Glutamatergic neuron (in vitro differentiated cells): ENCODE results near the gene RFC5. TPM values are rescaled to one million over a fixed set of nuclear protein-coding genes. Genes with fewer than 3 reads are reported as not detected.
A peak's percentile ranks its signal among the peaks of the same experiment; 100 is the strongest.

Experiments used
- DNase-seq: peaks from one replicate; pipeline ENCODE4 v3.0.0; 2022
- H3K27ac Mint-ChIP-seq: one replicate; pipeline ENCODE4 v1.8.0; 2020; ENCODE audit warnings: mild to moderate bottlenecking, mixed read lengths, inconsistent platforms; ENCODE audit not compliant: unreplicated experiment
- H3K27me3 Mint-ChIP-seq: one replicate; pipeline ENCODE4 v1.8.0; 2020; ENCODE audit warnings: mild to moderate bottlenecking, moderate library complexity, mixed read lengths, inconsistent platforms; ENCODE audit not compliant: unreplicated experiment
- H3K36me3 Mint-ChIP-seq: one replicate; pipeline ENCODE4 v1.8.0; 2020; ENCODE audit warnings: mild to moderate bottlenecking, mixed read lengths, inconsistent platforms; ENCODE audit not compliant: unreplicated experiment
- H3K4me1 Mint-ChIP-seq: one replicate; pipeline ENCODE4 v1.8.0; 2020; ENCODE audit warnings: mild to moderate bottlenecking, low read depth, mixed read lengths, inconsistent platforms; ENCODE audit not compliant: unreplicated experiment
- H3K4me3 Mint-ChIP-seq: one replicate; pipeline ENCODE4 v1.8.0; 2020; ENCODE audit warnings: mild to moderate bottlenecking, mixed read lengths, inconsistent platforms; ENCODE audit not compliant: unreplicated experiment
- H3K9me3 Mint-ChIP-seq: one replicate; pipeline ENCODE4 v1.8.0; 2020; ENCODE audit warnings: mild to moderate bottlenecking, moderate library complexity, mixed read lengths, inconsistent platforms; ENCODE audit not compliant: unreplicated experiment
- total RNA-seq: library from RNA; stranded (reverse); fragmentation: NEBNext Ultra II Directional; extraction: Animal tissue kit (Norgen Biotek cat#: 25700); gene quantifications from one replicate; pipeline ENCODE4 v1.2.1, GENCODE V29; 2021; ENCODE audit not compliant: unreplicated experiment
- TF ChIP-seq, protein P1 (sequence below): fragments of 200-600 bp; sonication (generic); IDR thresholded peaks from one replicate; pipeline ENCODE4 v1.5.0; 2021; ENCODE audit not compliant: partially characterized antibody, unreplicated experiment

Gene RFC5
- total RNA-seq, 1 donor from 2014 or later, result 8.4 TPM

DNA sequence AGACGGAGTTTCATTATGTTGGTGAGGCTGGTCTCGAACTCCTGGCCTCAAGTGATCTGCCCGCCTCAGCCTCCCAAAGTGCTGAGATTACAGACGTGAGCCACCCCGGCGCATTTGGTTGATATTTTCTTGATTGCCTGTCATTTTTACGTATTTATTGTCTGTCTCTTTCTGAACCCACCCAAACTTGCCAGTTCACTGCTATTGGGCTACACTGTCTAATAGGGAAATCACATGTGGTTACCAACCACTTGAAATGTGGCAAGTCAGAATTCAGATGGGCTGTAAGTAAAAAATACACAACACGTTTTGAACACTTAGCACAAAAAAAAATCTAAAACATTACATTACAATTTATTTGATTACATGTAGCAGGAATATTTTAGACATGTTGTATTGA, 42.4 kb downstream of the RFC5 start:
- peaks cover 3% of the 10 kb centered on the region for H3K9me3 Mint-ChIP-seq
- H3K36me3 Mint-ChIP-seq, result no peaks in the 10 kb centered on the region
- no peak overlapping the region for H3K27ac Mint-ChIP-seq
- TF ChIP-seq, protein P1, sequence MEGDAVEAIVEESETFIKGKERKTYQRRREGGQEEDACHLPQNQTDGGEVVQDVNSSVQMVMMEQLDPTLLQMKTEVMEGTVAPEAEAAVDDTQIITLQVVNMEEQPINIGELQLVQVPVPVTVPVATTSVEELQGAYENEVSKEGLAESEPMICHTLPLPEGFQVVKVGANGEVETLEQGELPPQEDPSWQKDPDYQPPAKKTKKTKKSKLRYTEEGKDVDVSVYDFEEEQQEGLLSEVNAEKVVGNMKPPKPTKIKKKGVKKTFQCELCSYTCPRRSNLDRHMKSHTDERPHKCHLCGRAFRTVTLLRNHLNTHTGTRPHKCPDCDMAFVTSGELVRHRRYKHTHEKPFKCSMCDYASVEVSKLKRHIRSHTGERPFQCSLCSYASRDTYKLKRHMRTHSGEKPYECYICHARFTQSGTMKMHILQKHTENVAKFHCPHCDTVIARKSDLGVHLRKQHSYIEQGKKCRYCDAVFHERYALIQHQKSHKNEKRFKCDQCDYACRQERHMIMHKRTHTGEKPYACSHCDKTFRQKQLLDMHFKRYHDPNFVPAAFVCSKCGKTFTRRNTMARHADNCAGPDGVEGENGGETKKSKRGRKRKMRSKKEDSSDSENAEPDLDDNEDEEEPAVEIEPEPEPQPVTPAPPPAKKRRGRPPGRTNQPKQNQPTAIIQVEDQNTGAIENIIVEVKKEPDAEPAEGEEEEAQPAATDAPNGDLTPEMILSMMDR, result no peak
- peaks cover 12% of the 10 kb centered on the region for H3K4me1 Mint-ChIP-seq
- H3K27me3 Mint-ChIP-seq, result peaks cover 7% of the 10 kb centered on the region
- no peak overlapping the region for H3K4me3 Mint-ChIP-seq
- no peak for DNase-seq

DNA sequence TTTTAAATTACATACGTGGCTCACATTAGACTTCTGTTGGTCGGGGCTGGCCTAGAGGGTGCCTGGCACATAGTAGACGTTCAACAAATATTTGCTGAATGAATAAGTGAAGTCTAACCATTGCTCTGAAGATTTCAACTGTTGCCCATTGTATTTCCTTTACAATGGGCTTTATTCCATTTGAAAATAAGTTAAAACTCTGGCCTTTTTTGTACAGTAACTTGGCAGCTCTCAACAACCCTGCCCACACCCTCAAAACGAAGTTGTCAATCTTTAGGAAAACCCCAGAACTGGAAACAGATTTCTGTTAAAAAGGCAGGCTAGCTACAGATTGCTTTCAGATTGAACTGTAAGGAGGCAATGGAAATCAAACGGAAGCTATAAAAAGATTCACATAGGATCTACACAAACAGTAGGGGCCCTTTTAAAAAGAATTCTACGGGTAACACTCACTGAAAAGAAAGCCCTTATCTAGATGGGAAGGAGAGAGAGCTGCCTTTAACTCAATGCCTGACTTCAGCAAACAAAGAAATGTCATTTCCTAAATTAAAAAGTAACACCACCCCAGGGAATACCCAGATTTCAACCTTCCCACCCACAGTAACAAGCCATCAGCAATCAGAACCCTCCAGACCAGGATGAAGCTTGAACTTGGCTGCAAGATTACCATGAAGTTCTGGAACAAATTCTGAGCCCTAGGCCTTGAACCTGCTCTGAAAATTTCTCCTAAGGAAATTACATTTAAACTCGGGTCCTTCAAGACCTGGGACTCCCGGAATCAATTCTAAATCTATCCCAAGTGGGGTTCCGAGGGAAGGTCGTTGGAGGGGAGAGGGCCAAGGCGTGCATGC, 43.1 kb downstream of the RFC5 start:
- TF ChIP-seq, protein P1, result no peak

GRCh38 chr12:118060301-118061010, 44.0 kb downstream of the RFC5 start:
- TF ChIP-seq, protein P1, result no peak
- Mint-ChIP-seq H3K9me3 (peaks cover 3% of the 10 kb centered on the region), H3K36me3 (no peaks in the 10 kb centered on the region), H3K27ac (peak overlapping the region; percentile 76), H3K4me3 (peak overlapping the region; percentile 92), H3K27me3 (peaks cover 7% of the 10 kb centered on the region), H3K4me1 (peaks cover 12% of the 10 kb centered on the region)
- peak; percentile 50 for DNase-seq

More for the DNA sequence above, 43.1 kb downstream of the RFC5 start:
- Mint-ChIP-seq H3K27me3 (peaks cover 7% of the 10 kb centered on the region), H3K36me3 (no peaks in the 10 kb centered on the region), H3K27ac (peak overlapping the region; percentile 76), H3K9me3 (peaks cover 3% of the 10 kb centered on the region), H3K4me3 (peak overlapping the region; percentile 92), H3K4me1 (peaks cover 12% of the 10 kb centered on the region)
- DNase-seq, result no peak

DNA sequence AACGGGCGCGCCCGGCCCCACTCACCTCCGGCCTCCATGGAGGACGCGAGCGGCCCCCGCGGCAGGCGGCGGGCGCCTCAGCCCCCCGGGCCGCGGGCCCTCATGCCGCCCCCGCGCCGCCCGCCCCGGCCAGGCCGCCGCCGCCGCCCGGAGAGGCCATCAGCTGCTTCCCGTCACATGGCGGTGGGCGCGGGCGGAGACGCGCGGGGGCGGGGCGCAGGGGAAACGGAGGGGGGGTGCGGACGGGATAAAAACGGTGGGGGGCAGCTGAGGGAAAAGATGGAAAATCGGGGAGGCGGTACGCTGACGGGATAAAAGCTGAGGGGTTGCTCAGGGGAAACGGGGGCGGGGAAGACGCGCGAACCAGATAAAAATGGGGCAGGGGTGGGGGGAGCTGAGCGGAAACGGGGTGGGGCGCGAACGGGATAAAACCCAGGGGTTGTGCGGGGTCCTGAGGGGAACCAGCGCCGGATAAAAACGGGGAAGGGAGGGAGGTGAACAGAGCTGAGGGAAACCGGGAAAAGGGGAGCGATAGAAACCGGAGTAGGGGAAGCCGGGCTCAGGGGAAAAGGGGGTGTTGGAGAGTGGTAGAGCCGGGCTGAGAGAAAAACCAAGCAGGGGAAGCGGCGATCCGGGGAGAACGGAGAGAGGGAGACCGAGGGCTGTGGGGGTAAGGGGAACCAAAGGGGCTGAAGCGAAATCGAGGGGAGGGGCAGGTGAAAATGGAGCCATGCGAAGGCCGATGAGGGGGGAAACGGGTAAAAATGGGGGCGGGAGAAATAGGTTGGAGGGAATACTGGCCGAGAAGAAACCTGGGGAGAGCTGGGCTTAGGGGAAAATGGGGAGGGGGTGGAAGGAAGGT, 44.7 kb downstream of the RFC5 start, which contains the start of gene WSB2:
TSS of gene WSB2 (minus strand) at position 169 of the 862 bp plus-strand sequence. CDS start at position 38, 131 bp downstream.
- Mint-ChIP-seq H3K36me3 (no peaks in the 10 kb centered on the region), H3K27ac (peak within 1 kb of the TSS; percentile 76), H3K4me1 (peaks cover 12% of the 10 kb centered on the region), H3K9me3 (peaks cover 3% of the 10 kb centered on the region), H3K27me3 (peaks cover 5% of the 10 kb centered on the region), H3K4me3 (peak within 1 kb of the TSS; percentile 100)
- peak; percentile 56 for DNase-seq
- TF ChIP-seq, protein P1, result no peak
